AG09319 (cell line): Measurements from ENCODE around the gene CNOT3.

Experiments
- DNase-seq: peaks from one replicate; pipeline ENCODE4 v3.0.0-alpha.2; 2010; ENCODE audit warnings: low read depth; ENCODE audit errors: extremely low read depth
- CTCF ChIP-seq: IDR thresholded peaks from 2 replicates; pipeline ENCODE4 v1.5.1; 2011; ENCODE audit warnings: low read depth, mild to moderate bottlenecking, inconsistent platforms, low read length, moderate library complexity

The CNOT3 gene

GRCh38 chr19:54201172-54201701 is 63.7 kb downstream of the CNOT3 start:
- DNase-seq: no peak
- TF ChIP-seq CTCF: no peak

DNA sequence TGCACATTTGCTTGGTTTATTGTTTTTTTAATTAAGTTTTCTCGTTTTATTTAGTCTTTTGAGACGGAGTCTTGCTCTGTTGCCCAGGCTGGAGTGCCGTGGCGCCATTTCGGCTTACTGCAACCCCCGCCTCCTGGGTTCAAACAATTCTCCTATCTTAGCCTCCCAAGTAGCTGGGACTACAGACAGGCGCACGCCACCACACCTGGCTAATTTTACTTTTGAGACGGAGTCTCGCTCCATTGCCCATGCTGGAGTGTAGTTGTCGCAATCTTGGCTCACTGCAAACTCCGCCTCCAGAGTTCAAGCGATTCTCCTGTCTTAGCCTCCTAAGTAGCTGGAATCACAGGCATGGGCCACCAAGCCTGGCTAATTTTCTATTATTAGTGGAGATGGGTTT is 64.4 kb downstream of the CNOT3 start:
- DNase-seq: no peak
- TF ChIP-seq CTCF: no peak

GRCh38 chr19:54203151-54203611 is 65.6 kb downstream of the CNOT3 start:
- TF ChIP-seq CTCF: no peak
- DNase-seq: no peak

GRCh38 chr19:54204767-54205468 is 67.4 kb downstream of the CNOT3 start:
- TF ChIP-seq CTCF: no peak
- no peak for DNase-seq
